NCI-H510A (cell line): ENCODE data around the gene SET.
"Not testable (repeated sequence)": the region's sequence is repeated elsewhere in the genome, so short reads cannot be mapped to it uniquely, and the experiment has no call there.

Experiments
- DNase-seq: peaks from one replicate; lab custom pipeline; 2025; lab: John Stamatoyannopoulos, UW

The SET gene

DNA sequence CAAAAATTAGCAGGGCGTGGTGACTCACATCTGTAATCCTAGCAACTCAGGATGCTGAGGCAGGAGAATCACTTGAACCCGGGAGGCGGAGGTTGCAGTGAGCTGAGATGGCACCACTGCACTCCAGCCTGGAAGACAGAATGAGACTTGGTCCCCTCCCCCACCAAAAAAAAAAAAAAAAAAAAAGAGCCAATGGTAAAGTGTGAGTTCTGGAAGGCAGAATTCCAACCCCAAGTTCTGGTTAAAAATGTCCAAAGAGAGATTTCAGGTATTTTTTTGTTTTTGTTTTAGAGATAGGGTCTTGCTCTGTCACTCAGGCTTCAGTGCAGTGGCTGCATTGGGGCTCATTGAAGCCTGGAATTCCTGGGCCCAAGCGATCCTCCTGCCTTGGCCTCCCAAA lies 1.6 kb upstream of the SET start:
- DNase-seq, result no peak

DNA sequence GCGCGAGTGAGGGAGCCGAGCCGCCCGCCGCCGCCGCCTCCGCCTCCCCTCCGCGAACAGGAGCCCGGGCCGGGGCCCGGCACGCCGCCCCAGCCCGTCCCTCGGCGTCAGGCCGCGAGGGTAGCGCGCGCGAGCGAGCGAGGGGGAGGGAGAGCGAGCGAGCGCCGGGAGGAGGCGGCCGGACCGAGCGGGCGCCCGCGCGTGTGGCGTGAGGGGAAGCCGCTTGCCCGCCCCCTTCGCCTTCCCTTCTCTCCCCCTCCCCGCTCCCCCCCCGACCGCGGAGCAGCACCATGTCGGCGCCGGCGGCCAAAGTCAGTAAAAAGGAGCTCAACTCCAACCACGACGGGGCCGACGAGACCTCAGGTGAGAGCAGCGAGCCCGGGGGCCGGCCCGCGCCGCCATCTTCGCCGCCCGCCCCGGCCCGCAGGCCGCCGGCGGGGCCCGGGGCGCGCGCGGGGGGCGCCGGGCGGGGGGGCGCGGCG lies 312 bp downstream of the SET start:
- no peak for DNase-seq

DNA sequence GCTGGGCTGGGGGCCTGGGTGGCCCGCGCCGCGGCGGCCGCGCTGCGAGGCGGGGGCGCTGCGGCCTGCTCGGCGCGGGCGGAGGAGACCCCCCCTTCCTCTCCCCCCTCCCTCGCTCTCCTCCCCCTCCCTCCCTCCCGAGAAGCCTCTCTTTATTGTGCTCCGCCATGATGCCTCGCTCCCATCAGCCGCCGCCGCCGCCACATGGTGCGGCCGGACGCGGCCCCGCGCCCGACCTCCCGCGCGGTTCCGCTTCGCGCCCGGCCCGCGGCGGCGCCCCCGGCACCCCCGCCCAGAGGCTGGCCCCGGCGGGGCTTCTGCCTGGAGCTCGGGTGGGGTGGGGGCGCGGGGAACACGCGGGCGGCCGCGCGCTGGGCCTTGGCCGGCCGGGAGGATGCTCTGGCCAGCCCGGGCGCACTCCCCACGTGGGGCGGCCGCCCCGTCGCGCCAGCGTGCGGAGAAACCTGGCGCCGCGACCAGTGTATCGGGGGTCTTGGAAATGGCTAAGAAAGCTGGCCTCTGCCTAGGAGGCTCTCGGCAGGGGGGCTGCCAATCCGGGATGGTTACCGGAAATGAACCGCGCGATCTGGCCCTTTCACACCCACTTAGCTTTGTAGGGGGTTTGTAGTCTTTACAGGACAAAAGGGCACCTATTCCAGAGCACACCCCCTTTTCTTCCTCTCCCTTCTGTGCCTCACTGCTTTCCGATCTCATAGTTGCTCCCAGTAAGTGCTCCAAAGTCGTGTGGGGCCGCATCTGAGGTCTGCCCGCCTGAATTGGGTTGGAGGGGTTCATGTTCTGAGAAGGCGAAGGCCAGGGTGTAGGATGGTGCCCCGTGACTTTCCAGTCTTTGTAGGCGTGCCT lies 1.0 kb downstream of the SET start:
- no peak for DNase-seq

DNA sequence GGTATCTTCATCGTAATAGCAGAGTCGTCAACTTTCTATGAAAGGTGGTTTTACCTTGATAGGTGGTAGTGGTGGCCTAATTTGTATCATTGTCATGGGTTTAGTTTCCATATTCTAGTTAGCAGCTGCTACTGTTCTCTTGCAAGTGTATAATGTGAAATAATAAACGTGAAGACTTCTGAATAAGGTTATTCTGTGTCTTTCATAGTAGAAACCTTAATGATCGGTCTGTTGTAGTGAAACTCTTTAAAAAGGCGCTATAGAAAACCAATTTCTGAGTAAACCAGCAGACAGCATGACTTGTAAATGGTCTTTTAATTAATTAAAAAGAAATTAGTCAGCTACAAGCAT lies 1.6 kb downstream of the SET start:
- DNase-seq, result no peak

DNA sequence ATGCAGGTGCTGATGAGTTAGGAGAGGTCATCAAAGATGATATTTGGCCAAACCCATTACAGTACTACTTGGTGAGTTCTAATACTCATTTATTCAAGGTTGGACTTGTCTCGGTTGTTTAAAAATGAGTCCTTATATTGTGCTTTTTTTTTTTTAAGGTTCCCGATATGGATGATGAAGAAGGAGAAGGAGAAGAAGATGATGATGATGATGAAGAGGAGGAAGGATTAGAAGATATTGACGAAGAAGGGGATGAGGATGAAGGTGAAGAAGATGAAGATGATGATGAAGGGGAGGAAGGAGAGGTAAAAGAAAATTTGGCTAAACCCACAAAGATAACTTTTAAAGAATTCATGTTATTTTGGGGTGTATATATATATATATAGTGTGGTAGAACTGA lies 4.7 kb downstream of the SET start:
- not testable (repeated sequence) for DNase-seq

DNA sequence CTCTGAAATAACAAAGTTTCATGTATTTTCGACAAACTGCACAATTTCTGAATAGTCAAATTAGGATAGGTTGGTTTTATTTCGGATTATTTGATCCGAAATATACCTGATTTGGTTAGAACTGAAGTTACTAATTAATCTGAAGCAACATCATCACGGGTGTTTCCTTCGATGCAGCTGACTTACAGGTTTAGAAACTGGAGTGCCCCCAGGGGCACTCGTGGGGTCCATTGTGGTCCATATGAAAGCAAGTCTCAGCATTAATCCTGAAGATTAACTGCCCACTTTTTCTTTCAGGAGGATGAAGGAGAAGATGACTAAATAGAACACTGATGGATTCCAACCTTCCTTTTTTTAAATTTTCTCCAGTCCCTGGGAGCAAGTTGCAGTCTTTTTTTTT lies 5.3 kb downstream of the SET start:
- no peak for DNase-seq

DNA sequence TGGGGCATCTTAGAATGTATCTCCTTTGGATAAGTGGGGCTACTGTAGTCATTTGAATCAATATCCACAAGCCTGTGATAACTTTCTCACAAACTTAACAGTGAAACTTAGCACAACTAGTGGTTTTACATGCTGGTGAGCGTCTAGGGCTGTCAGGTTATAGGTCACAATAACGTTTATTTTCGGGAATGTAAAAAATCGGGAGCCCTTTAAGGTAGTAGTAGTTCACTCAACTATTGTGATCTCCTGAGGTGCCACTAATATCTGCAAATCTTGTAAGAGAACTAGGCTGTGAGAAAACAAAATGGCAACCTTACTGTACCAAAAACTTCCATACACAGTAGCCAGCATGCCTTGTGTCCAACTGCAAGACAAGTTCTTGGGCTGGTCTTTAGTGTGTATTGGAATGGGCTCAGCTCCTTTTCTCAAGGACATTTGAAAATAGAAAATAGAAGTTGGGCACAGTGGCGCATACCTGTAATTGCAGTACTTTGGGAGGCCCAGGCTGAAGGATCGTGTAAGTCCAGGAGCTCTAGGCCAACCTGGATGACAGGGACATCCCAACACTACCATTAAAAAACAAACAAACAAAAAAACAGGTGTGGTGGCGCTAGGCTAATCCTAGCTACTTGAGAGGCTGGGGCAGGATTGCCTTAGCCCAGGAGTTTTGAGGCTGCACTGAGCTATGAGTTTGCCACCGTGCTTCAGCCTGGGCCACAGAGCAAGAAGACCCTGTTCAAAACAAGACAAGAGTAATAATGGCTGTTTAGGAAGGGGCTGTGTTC lies 8.1 kb downstream of the SET start:
- no peak for DNase-seq

DNA sequence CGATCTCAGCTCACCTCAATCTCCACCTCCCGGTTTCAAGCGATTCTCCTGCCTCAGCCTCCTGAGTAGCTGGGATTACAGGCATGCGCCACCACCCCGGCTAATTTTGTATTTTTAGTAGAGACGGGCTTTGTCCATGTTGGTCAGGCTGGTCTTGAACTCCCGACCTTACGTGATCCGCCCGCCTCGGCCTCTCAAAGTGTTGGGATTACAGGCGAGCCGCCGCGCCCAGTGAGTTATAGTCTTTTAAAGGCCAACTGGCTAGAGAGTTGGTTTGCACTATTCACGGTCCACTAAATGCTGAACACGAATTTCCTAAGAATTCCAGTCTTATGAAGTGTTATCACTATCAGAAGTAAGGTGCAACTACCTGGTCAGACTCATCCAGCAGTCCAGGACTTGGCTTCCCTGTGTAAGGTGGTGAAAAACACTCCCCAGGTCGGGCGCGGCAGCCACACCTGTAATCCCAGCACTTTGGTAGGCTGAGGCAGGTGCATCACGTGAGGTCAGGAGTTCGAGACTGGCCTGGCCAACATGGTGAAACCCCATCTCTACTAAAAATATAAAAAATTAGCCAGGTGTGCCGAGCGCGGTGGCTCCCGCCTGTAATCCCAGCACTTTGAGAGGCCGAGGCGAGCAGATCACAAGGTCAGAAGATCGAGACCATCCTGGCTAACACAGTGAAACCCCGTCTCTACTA lies 10.2 kb downstream of the SET start:
- DNase-seq, result not testable (repeated sequence)

DNA sequence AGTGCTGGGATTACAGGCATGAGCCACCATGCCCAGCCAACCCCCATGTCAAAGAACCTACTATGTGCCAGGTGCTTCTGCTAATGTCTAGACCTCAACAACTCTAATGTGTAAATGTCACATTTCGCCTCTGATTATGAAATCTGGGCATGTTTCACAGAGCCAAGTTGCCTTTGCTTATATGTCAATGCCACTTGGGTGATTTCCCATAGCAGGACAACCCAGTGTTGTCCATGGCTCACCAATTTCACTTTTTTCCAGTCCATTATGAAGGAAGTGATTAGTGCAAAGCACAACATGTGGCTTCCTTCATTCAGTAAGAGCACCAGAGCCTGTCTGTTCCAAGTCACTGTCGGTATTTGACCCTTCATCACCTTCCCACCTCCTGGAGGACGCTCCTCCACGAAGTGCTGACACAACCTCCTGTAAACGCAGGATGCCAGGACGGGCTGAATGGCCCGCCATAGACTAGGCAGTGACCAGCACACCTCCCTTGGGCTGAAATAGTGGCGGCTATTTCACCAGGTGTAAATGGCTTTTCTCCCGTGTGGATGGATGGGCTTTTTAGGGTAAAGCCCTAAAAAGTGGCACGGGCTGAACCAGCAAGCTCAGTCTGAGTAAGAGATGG lies 12.3 kb downstream of the SET start:
- no peak for DNase-seq

DNA sequence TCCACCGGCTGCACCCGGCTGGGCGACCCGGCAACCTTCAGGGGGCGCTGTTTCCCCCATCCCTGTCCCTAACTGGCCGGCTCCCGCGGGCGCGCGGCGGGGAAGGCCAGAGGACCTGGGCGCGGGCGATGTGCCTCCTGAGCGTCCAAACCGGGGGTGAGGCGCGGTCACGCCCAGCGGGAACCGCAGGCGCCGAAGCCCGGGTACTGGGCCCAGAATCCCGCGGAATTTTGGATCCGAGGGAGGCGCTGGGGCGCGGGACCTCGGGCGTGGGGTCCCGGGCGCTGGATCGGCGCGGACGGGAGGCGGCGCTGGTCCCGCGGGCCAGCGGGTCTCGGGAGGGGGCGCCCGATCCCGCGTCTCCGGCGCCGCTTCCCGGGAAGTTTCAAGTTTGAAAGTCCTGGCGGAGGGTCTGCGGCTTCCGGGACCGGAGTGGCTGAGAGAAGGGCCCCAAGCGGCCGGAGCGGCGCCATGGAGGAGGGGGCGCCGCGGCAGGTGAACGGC lies 13.5 kb downstream of the SET start, which contains the start of gene PKN3:
PKN3 (plus strand) TSS at position 59 of the 504 bp plus-strand sequence; CDS start at position 472, 413 bp downstream.
- DNase-seq, result peak; percentile 69

DNA sequence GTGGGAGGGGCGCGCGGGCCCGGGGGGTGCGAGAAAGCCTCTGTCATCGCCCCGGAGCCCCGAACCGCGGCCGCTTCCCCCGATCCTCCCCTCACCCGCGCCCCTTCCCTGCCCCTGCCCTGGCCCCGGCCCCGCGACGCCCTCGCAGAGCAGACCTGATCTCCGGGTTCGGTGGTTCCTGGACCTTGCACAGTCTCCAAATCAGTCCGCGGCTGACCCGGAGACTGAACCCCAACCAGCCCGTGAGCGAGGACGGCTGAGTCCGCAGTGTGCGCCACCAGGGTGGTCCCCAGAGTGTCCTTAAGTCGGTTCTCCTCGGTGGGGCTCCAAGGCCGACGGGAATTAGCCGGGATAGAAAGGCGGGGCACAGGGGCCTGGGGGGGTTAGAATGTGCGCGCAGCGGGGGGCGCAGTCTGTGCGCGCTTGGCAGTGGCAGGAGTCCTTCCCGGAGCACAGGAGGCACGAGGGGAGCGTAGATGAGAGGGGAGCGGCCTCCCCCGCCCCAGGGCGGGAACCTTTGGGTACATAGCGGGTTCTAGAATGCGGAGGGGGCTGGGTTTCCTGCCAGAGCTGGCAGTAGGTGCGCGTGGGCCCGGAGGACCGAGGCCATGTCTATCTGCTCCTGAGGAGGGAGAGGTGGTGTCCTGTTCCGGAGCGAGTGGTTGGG lies 14.1 kb downstream of the SET start:
- DNase-seq, result no peak

DNA sequence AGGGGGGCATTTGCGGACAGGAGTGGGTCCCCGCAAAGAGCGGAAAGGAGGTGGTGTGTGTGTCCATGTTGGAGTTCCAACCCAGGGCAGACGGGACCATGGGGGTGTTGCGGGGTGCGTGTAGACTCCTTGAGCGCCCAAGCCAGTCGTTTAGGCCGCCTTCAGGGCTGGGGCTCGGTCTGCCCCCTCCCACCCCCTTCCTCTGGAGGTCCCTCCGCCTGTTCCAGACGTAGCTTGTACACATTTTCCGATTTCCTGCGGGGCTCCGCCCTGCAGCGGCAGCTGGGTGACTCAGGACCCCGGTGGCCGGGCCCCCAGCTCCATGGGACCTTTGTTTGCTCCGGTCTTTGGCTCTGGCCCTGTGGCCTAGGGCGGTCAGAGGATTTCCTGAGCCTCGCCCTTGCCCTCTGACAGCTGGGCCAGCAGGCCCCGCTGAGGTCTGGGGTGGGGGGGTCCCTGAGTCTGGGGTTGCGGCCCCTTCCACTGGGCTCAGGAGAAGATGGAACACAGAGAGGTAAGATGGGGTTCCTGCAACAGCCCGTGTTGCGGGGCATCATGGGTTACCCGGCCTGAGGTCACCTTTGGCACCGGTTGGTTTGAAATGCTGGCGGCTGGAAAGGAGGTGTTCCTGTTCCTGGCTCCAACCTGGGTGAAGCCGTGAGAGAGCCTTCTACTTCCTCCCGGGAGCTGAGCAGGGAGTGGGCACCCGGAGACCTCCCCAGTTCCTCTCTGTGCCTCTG lies 14.8 kb downstream of the SET start:
- DNase-seq, result no peak

DNA sequence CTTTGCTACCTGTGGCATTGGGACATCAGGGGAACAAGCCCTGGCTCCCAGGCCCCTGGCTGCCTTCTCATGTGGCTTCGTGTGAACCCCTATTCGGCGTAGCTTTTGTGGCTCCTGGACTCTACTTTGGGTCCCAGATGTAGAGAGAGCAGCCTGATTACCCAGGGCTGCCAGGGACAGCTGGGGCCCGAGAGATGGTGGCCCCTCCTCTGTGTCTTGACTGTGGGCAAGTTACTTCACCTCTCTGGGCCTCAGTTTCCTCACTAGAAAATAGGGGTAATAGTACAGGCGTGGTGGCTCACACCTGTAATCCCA lies 15.3 kb downstream of the SET start:
- no peak for DNase-seq

DNA sequence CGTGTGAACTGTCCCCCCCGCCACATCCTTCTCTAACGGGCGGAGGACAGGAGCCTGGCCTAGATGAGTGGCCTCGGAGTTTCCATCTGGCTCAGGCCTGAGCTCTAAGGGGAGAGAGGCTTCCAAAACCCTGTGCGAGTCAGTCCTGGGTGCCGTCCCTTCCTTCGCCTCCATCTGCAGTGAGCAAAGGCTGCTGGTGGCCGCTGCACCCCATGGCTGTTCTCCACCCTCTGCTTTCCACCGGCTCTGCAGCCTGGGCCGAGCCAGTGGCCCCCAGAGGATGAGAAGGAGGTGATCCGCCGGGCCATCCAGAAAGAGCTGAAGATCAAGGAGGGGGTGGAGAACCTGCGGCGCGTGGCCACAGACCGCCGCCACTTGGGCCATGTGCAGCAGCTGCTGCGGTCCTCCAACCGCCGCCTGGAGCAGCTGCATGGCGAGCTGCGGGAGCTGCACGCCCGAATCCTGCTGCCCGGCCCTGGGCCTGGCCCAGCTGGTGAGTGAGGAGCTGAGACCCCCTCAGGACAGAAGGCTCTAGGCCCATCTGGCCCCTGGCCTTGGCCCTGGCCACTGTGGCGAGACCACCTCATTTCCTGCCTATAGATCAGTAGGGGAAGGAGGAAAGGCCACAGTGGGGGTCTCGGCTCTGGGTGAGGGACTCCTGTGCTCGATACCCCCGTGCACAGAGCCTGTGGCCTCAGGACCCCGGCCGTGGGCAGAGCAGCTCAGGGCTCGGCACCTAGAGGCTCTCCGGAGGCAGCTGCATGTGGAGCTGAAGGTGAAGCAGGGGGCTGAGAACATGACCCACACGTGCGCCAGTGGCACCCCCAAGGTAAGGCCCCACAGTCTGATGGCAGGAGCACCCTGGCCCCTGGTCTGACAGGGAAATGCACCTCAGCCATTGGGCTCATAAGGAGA lies 16.3 kb downstream of the SET start:
- no peak for DNase-seq

DNA sequence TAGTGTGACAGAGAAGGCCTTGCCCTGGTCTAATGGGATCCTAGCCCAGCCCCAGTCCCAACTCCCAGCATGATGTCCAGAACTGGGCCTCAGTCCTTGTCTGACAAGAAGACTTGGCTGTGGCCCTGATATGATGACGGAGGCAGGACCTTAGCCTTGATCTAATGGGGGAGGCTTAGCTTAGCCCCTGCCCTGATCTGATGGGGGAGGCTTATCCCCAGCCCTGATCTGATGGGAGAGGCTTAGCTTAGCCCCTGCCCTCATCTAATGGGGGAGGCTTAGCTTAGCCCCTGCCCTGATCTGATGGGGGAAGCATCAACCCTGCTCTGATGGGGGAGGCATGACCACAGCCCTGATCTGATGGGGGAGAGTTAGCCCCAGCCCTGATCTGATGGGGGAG lies 17.0 kb downstream of the SET start:
- no peak for DNase-seq

DNA sequence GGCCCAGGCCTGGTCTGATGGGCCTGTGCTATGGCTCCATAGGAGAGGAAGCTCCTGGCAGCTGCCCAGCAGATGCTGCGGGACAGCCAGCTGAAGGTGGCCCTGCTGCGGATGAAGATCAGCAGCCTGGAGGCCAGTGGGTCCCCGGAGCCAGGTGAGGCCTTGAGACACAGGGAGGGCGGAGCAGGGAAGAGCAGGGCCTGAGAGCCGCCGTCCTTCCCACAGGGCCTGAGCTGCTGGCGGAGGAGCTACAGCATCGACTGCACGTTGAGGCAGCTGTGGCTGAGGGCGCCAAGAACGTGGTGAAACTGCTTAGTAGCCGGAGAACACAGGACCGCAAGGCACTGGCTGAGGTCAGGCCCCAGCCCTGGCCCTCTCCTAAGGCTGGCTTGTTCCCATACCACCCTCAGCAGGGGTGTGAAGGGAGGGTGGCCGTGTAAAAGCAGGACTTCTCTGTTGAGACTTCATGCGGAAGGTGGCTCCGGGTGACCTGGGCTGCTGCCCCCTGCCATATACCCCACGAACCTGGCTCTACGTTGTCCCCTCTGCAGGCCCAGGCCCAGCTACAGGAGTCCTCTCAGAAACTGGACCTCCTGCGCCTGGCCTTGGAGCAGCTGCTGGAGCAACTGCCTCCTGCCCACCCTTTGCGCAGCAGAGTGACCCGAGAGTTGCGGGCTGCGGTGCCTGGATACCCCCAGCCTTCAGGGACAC lies 17.8 kb downstream of the SET start:
- DNase-seq, result no peak

DNA sequence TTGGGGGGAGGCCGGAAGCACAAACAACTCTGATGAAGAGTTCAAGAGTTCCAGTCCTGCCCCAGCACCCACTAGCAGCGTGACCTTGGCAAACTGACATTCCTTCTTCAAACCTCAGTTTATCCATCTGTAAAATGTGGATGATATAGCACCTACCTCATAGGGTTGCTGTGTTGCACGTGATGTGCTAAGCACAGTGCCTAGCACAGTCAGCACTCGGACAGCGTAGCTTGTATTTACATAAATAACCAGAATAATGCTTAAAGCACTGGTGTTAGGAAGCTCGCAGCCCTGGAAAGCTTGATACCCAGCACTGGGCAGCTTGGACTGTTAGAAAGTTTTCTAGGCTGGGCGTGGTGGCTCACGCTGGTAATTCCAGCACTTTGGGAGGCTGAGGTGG lies 18.4 kb downstream of the SET start:
- no peak for DNase-seq

DNA sequence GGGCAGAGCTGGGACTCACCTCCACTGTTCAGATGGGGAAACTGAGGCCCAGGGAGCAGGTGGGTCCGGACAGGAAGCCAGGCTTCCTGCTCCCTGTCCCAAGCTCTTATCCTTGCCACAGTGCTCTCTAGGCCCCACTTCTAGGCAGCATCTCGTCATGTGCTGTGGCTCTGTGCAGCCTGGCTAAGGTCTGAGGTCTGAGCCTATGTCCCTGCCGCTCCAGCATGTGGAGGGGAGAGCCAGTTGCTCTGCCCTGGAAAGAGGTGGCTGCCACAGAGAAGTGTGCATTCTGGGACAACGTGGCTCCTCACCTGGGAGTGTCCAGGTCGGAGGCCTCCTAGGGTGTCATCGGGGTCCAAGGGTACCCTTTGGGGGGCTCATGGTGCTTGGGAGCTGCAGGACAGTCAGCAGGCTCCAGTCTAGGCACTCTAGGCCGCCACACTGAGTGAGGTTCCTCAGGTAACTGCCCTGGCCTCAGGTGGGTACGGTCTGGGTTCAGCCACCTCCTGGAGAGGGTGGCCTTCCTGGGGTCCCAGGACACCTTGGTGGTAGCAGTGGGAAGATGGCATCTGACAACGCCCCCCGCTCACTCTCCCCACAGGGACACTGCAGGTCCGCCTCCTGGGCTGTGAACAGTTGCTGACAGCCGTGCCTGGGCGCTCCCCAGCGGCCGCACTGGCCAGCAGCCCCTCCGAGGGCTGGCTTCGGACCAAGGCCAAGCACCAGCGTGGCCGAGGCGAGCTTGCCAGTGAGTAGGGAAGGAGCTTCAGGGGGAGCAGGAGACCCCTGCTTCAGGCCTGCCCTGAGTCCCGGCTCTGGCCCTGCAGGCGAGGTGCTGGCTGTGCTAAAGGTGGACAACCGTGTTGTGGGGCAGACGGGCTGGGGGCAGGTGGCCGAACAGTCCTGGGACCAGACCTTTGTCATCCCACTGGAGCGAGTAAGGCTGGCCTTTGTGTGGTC lies 23.7 kb downstream of the SET start:
- no peak for DNase-seq
